Measurements from ENCODE around the gene DDX24. TPM values are rescaled to one million over a fixed set of nuclear protein-coding genes. Genes with fewer than 3 reads are reported as not detected.
A peak's percentile ranks its signal among the peaks of the same experiment; 100 is the strongest.

DDX24 gene
- total RNA-seq, 2 donors from 2014 or later, result 131 to 137 TPM

DNA sequence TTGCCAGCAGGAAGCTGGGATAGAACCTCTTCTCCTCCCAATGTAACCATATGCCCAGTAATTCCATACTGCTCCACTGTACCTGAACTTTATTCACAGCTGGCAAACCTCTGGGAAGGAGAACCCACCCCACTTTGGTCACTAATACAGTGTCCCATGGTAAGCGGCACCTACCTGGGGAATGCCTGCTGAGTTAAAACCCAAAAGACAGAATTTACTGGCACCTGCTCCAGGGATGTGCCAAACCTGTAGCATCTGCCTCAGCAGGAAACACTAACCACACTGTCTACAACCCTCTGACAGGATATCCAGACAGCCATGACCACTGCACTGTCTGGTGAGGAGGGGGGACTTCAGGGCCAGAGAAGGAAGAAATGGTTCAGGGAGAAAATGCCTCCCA is 26.6 kb downstream of the DDX24 start:
- Histone ChIP-seq H3K9me3 (ENCODE audit: control insufficient read depth, low read length) (no peaks in the 10 kb centered on the region), H3K36me3 (ENCODE audit: control insufficient read depth, insufficient read depth, low read length) (peaks cover 94% of the 10 kb centered on the region), H3K27me3 (ENCODE audit: control insufficient read depth, insufficient read depth, low read length, poor library complexity, severe bottlenecking) (no peaks in the 10 kb centered on the region), H3K27ac (ENCODE audit: low read depth, low read length) (no peak overlapping the region), H3K4me3 (ENCODE audit: low read length) (no peak overlapping the region), H3K4me1 (ENCODE audit: control insufficient read depth, insufficient read depth, low read length) (no peaks in the 10 kb centered on the region), H3K9ac (ENCODE audit: extremely low read depth, low read length, poor library complexity, severe bottlenecking) (no peak overlapping the region)
- H3K27me3 Mint-ChIP-seq (ENCODE audit: insufficient read depth), result no peaks in the 10 kb centered on the region
- H3K36me3 Mint-ChIP-seq (ENCODE audit: low read depth), result peaks cover 78% of the 10 kb centered on the region
- H3K9me3 Mint-ChIP-seq, result no peaks in the 10 kb centered on the region
- 100% methylated on average over 1 of the region's 1 CpG for WGBS, 2 experiments (ENCODE audit: insufficient coverage in 1 of 2, insufficient read length in 1 of 2)
- DNase-seq, result no peak
- H3K27ac Mint-ChIP-seq, result no peak overlapping the region
- H3K4me3 Mint-ChIP-seq, result no peak overlapping the region
- TF ChIP-seq, protein P1, sequence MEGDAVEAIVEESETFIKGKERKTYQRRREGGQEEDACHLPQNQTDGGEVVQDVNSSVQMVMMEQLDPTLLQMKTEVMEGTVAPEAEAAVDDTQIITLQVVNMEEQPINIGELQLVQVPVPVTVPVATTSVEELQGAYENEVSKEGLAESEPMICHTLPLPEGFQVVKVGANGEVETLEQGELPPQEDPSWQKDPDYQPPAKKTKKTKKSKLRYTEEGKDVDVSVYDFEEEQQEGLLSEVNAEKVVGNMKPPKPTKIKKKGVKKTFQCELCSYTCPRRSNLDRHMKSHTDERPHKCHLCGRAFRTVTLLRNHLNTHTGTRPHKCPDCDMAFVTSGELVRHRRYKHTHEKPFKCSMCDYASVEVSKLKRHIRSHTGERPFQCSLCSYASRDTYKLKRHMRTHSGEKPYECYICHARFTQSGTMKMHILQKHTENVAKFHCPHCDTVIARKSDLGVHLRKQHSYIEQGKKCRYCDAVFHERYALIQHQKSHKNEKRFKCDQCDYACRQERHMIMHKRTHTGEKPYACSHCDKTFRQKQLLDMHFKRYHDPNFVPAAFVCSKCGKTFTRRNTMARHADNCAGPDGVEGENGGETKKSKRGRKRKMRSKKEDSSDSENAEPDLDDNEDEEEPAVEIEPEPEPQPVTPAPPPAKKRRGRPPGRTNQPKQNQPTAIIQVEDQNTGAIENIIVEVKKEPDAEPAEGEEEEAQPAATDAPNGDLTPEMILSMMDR (conservative IDR thresholded peaks at IDR 0.05), result no peak
- H3K4me1 Mint-ChIP-seq, result no peaks in the 10 kb centered on the region

DNA sequence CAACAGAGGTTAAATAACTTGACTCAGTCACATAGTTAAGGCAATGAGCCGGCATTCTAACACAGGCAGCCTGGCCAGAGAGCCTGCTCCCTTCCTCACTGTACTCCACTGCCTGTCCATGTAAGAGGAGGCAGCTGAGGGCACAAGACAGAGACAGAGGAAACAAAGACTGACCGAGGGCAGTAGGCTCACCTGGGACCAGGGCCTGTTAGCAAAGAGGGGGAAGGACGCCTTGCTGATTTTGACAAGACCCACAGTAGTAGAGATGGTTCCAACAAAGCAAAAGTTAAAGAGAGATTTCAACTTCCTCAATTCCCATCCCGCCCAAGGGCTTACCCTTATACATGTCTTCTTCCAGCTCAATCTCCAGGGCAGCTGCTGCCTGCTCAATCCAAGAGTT is 28.3 kb downstream of the DDX24 start:
- H3K36me3 ChIP-seq (ENCODE audit: control insufficient read depth, insufficient read depth, low read length), result peaks cover 94% of the 10 kb centered on the region
- no peak overlapping the region for H3K4me3 Mint-ChIP-seq
- DNase-seq, result no peak
- no peaks in the 10 kb centered on the region for H3K9me3 ChIP-seq (ENCODE audit: control insufficient read depth, low read length)
- H3K4me1 ChIP-seq (ENCODE audit: control insufficient read depth, insufficient read depth, low read length), result no peaks in the 10 kb centered on the region
- no peak overlapping the region for H3K4me3 ChIP-seq (ENCODE audit: low read length)
- no peak overlapping the region for H3K9ac ChIP-seq (ENCODE audit: extremely low read depth, low read length, poor library complexity, severe bottlenecking)
- H3K27me3 Mint-ChIP-seq (ENCODE audit: insufficient read depth), result no peaks in the 10 kb centered on the region
- no peaks in the 10 kb centered on the region for H3K9me3 Mint-ChIP-seq
- TF ChIP-seq, protein P1 (conservative IDR thresholded peaks at IDR 0.05), result no peak
- no peaks in the 10 kb centered on the region for H3K4me1 Mint-ChIP-seq
- no peak overlapping the region for H3K27ac ChIP-seq (ENCODE audit: low read depth, low read length)
- peaks cover 73% of the 10 kb centered on the region for H3K36me3 Mint-ChIP-seq (ENCODE audit: low read depth)
- peak overlapping the region; percentile 53 for H3K27ac Mint-ChIP-seq
- 92 to 93% methylated on average over 1 to 4 of the region's 4 CpGs for WGBS, 2 experiments (ENCODE audit: insufficient coverage in 1 of 2, insufficient read length in 1 of 2)
- H3K27me3 ChIP-seq (ENCODE audit: control insufficient read depth, insufficient read depth, low read length, poor library complexity, severe bottlenecking), result no peaks in the 10 kb centered on the region

DNA sequence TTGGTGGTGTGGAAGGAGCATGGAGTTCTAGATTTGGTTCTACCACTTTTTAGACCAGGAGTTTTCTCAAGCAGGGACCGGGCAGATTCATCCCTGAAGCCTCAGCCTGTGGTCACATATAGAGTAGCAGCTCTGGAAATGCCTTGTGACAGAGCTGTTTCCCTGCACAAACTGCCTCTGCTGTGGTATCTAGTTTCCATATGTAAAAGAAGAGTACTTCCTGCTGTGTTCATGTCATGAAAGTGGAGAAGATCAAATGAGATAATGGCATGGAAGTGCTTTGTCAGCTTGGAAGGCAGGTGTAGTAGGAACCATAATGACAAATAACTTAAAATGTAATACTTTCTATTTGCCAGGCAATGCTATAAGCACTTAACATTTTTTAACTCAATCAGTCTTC is 28.8 kb downstream of the DDX24 start:
- WGBS, 2 experiments (ENCODE audit: insufficient coverage in 1 of 2, insufficient read length in 1 of 2), result 98 to 100% methylated on average over 1 of the region's 1 CpG
- no peak overlapping the region for H3K4me3 ChIP-seq (ENCODE audit: low read length)
- Mint-ChIP-seq H3K4me3 (no peak overlapping the region), H3K4me1 (no peaks in the 10 kb centered on the region), H3K27me3 (ENCODE audit: insufficient read depth) (no peaks in the 10 kb centered on the region), H3K27ac (no peak overlapping the region), H3K9me3 (no peaks in the 10 kb centered on the region), H3K36me3 (ENCODE audit: low read depth) (peaks cover 73% of the 10 kb centered on the region)
- H3K4me1 ChIP-seq (ENCODE audit: control insufficient read depth, insufficient read depth, low read length), result no peaks in the 10 kb centered on the region
- H3K9ac ChIP-seq (ENCODE audit: extremely low read depth, low read length, poor library complexity, severe bottlenecking), result no peak overlapping the region
- DNase-seq, result no peak
- peaks cover 93% of the 10 kb centered on the region for H3K36me3 ChIP-seq (ENCODE audit: control insufficient read depth, insufficient read depth, low read length)
- no peaks in the 10 kb centered on the region for H3K27me3 ChIP-seq (ENCODE audit: control insufficient read depth, insufficient read depth, low read length, poor library complexity, severe bottlenecking)
- no peak overlapping the region for H3K27ac ChIP-seq (ENCODE audit: low read depth, low read length)
- no peaks in the 10 kb centered on the region for H3K9me3 ChIP-seq (ENCODE audit: control insufficient read depth, low read length)
- TF ChIP-seq, protein P1 (conservative IDR thresholded peaks at IDR 0.05), result no peak

Data from endodermal cell (in vitro differentiated cells).